ENCODE results near the gene LRRC49.

Gene LRRC49

GRCh38 chr15:71057143-71057542 is 164.5 kb downstream of the LRRC49 start:
- no peak for DNase-seq

- DNase-seq, result no peak
Observed at GRCh38 chr15:71057581-71057980, 165.0 kb downstream of the LRRC49 start.

GRCh38 chr15:71060983-71061382 is 168.4 kb downstream of the LRRC49 start:
- DNase-seq, result no peak

GRCh38 chr15:71066983-71067382 is 174.4 kb downstream of the LRRC49 start:
- no peak for DNase-seq

GRCh38 chr15:71069693-71070092 is 177.1 kb downstream of the LRRC49 start:
- no peak for DNase-seq

- no peak for DNase-seq
Observed at GRCh38 chr15:71071529-71071928, 178.9 kb downstream of the LRRC49 start.

- no peak for DNase-seq
Observed at GRCh38 chr15:71072423-71072822, 179.8 kb downstream of the LRRC49 start.

GRCh38 chr15:71078506-71079207 is 186.0 kb downstream of the LRRC49 start:
- no peak for DNase-seq

GRCh38 chr15:71079208-71080044 is 186.8 kb downstream of the LRRC49 start:
- no peak for DNase-seq

- DNase-seq, result no peak
Observed at GRCh38 chr15:71080166-71080565, 187.5 kb downstream of the LRRC49 start.

GRCh38 chr15:71080705-71081104 is 188.1 kb downstream of the LRRC49 start:
- DNase-seq, result no peak

GRCh38 chr15:71082803-71083202 is 190.2 kb downstream of the LRRC49 start:
- no peak for DNase-seq

GRCh38 chr15:71083349-71083748 is 190.7 kb downstream of the LRRC49 start:
- DNase-seq, result no peak

- no peak for DNase-seq
Observed at GRCh38 chr15:71084264-71084663, 191.6 kb downstream of the LRRC49 start.

- no peak for DNase-seq
Observed at GRCh38 chr15:71085809-71086208, 193.2 kb downstream of the LRRC49 start.

- no peak for DNase-seq
Observed at GRCh38 chr15:71088155-71088554, 195.5 kb downstream of the LRRC49 start.

GRCh38 chr15:71088683-71089082 is 196.1 kb downstream of the LRRC49 start:
- no peak for DNase-seq

GRCh38 chr15:71089801-71090200 is 197.2 kb downstream of the LRRC49 start:
- no peak for DNase-seq

- DNase-seq, result no peak
Observed at GRCh38 chr15:71091601-71092000, 199.0 kb downstream of the LRRC49 start.

- no peak for DNase-seq
Observed at GRCh38 chr15:71092056-71092600, 199.5 kb downstream of the LRRC49 start.

GRCh38 chr15:71093054-71094024 is 200.7 kb downstream of the LRRC49 start:
- DNase-seq, result no peak

- DNase-seq, result no peak
Observed at GRCh38 chr15:71094137-71094536, 201.5 kb downstream of the LRRC49 start.

- DNase-seq, result no peak
Observed at GRCh38 chr15:71096676-71097075, 204.1 kb downstream of the LRRC49 start.

Data from NCI-H187 (cell line).